ENCODE measurements around the gene SMIM44.

SMIM44 gene

GRCh38 chr19:3522421-3523360 lies 39.5 kb upstream of the SMIM44 start:
- FAIRE-seq (no peak), DNase-seq (ENCODE audit: insufficient read length, low spot score) (no peak)
- TF ChIP-seq CTCF (IDR thresholded peaks at IDR 0.05; ENCODE audit: insufficient read depth, missing control alignments) = no peak

GRCh38 chr19:3521104-3521445 lies 37.8 kb upstream of the SMIM44 start:
- no peak for TF ChIP-seq CTCF (IDR thresholded peaks at IDR 0.05; ENCODE audit: insufficient read depth, missing control alignments)
- no peak for FAIRE-seq

GRCh38 chr19:3520166-3521103 lies 37.2 kb upstream of the SMIM44 start:
- no peak for TF ChIP-seq CTCF (IDR thresholded peaks at IDR 0.05; ENCODE audit: insufficient read depth, missing control alignments)
- no peak for FAIRE-seq
- DNase-seq (ENCODE audit: insufficient read length, low spot score) = no peak

More at GRCh38 chr19:3521104-3521445, 37.8 kb upstream of the SMIM44 start:
- DNase-seq (ENCODE audit: insufficient read length, low spot score) = no peak

GRCh38 chr19:3519126-3519525 lies 35.9 kb upstream of the SMIM44 start:
- TF ChIP-seq CTCF (IDR thresholded peaks at IDR 0.05; ENCODE audit: insufficient read depth, missing control alignments) = no peak
- no peak for FAIRE-seq
- DNase-seq (ENCODE audit: insufficient read length, low spot score) = no peak

GRCh38 chr19:3518659-3519058 lies 35.4 kb upstream of the SMIM44 start:
- TF ChIP-seq CTCF (IDR thresholded peaks at IDR 0.05; ENCODE audit: insufficient read depth, missing control alignments) = no peak
- FAIRE-seq = no peak
- DNase-seq (ENCODE audit: insufficient read length, low spot score) = no peak

GRCh38 chr19:3518255-3518654 lies 35.0 kb upstream of the SMIM44 start:
- no peak for TF ChIP-seq CTCF (IDR thresholded peaks at IDR 0.05; ENCODE audit: insufficient read depth, missing control alignments)
- FAIRE-seq = no peak
- no peak for DNase-seq (ENCODE audit: insufficient read length, low spot score)
